ENCODE results near the gene DNAJB8.

The DNAJB8 gene

DNA sequence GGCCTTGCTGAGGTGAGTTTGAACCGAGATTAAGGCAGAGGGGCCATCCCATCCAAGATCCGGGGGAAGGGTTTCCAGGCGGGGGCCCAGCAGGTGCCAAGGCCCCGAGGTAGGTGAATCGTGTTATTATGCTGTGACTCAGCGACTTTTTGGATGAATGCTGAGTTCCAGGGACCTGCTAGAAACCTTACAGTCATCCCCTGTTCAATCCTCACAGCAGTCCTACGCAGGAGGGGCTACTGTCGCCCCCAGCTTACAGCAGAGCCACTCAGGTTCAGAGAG is 40.9 kb downstream of the DNAJB8 start:
- Histone ChIP-seq H2AFZ (ENCODE audit: low read depth, low read length) (no peak overlapping the region), H3K36me3 (ENCODE audit: insufficient read depth, low read length) (no peaks in the 10 kb centered on the region), H3K27me3 (ENCODE audit: insufficient read depth, low read length, poor library complexity) (no peaks in the 10 kb centered on the region), H3K27ac (ENCODE audit: low read length) (no peak overlapping the region), H3K4me3 (ENCODE audit: low read depth in 1 of 2, low read length in 2 of 2) (no peak overlapping the region), H3K4me1 (ENCODE audit: insufficient read depth, low read length) (no peaks in the 10 kb centered on the region), H3K4me2 (ENCODE audit: insufficient read depth, low read length) (no peak overlapping the region), H3K9me3 (ENCODE audit: insufficient read depth, low read length, severe bottlenecking) (no peaks in the 10 kb centered on the region), H3K79me2 (ENCODE audit: insufficient read depth, low read length) (no peaks in the 10 kb centered on the region), H4K20me1 (ENCODE audit: insufficient read depth, low read length) (no peaks in the 10 kb centered on the region; the same call in 1 of the 2 replicates), H3K9ac (ENCODE audit: low read depth, low read length) (no peak overlapping the region)
- ATAC-seq (ENCODE audit: insufficient read depth, low read depth) (no peak), DNase-seq (no peak)
- TF ChIP-seq EZH2 (IDR thresholded peaks at IDR 0.05; ENCODE audit: borderline replicate concordance, low read depth, low read length, severe bottlenecking) (no peak), CTCF (IDR thresholded peaks at IDR 0.05; ENCODE audit: borderline replicate concordance, extremely low read depth, low read length, poor library complexity, severe bottlenecking) (no peak)

- ATAC-seq (ENCODE audit: insufficient read depth, low read depth) (no peak), DNase-seq (no peak)
- Histone ChIP-seq H3K79me2 (ENCODE audit: insufficient read depth, low read length) (no peaks in the 10 kb centered on the region), H3K36me3 (ENCODE audit: insufficient read depth, low read length) (no peaks in the 10 kb centered on the region), H3K9me3 (ENCODE audit: insufficient read depth, low read length, severe bottlenecking) (no peaks in the 10 kb centered on the region), H3K4me2 (ENCODE audit: insufficient read depth, low read length) (no peak overlapping the region), H3K4me3 (ENCODE audit: low read depth in 1 of 2, low read length in 2 of 2) (no peak overlapping the region), H3K4me1 (ENCODE audit: insufficient read depth, low read length) (no peaks in the 10 kb centered on the region), H3K9ac (ENCODE audit: low read depth, low read length) (no peak overlapping the region), H4K20me1 (ENCODE audit: insufficient read depth, low read length) (no peaks in the 10 kb centered on the region; the same call in 1 of the 2 replicates), H3K27ac (ENCODE audit: low read length) (no peak overlapping the region), H3K27me3 (ENCODE audit: insufficient read depth, low read length, poor library complexity) (no peaks in the 10 kb centered on the region), H2AFZ (ENCODE audit: low read depth, low read length) (no peak overlapping the region)
- TF ChIP-seq EZH2 (IDR thresholded peaks at IDR 0.05; ENCODE audit: borderline replicate concordance, low read depth, low read length, severe bottlenecking) (no peak), CTCF (IDR thresholded peaks at IDR 0.05; ENCODE audit: borderline replicate concordance, extremely low read depth, low read length, poor library complexity, severe bottlenecking) (no peak)
Observed at GRCh38 chr3:128425142-128425845, 41.4 kb downstream of the DNAJB8 start.

- H3K79me2 ChIP-seq (ENCODE audit: insufficient read depth, low read length) = no peaks in the 10 kb centered on the region
- no peaks in the 10 kb centered on the region for H3K4me1 ChIP-seq (ENCODE audit: insufficient read depth, low read length)
- H3K4me2 ChIP-seq (ENCODE audit: insufficient read depth, low read length) = no peak overlapping the region
- H3K36me3 ChIP-seq (ENCODE audit: insufficient read depth, low read length) = no peaks in the 10 kb centered on the region
- no peak overlapping the region for H3K4me3 ChIP-seq (ENCODE audit: low read depth in 1 of 2, low read length in 2 of 2)
- H3K9ac ChIP-seq (ENCODE audit: low read depth, low read length) = no peak overlapping the region
- TF ChIP-seq EZH2 (IDR thresholded peaks at IDR 0.05; ENCODE audit: borderline replicate concordance, low read depth, low read length, severe bottlenecking) = no peak
- no peak for TF ChIP-seq CTCF (IDR thresholded peaks at IDR 0.05; ENCODE audit: borderline replicate concordance, extremely low read depth, low read length, poor library complexity, severe bottlenecking)
- no peaks in the 10 kb centered on the region; the same call in 1 of the 2 replicates for H4K20me1 ChIP-seq (ENCODE audit: insufficient read depth, low read length)
- H3K9me3 ChIP-seq (ENCODE audit: insufficient read depth, low read length, severe bottlenecking) = no peaks in the 10 kb centered on the region
- no peak for ATAC-seq (ENCODE audit: insufficient read depth, low read depth)
- DNase-seq = no peak
- H2AFZ ChIP-seq (ENCODE audit: low read depth, low read length) = no peak overlapping the region
- H3K27ac ChIP-seq (ENCODE audit: low read length) = no peak overlapping the region
- H3K27me3 ChIP-seq (ENCODE audit: insufficient read depth, low read length, poor library complexity) = no peaks in the 10 kb centered on the region
Observed at GRCh38 chr3:128424508-128425069, 42.1 kb downstream of the DNAJB8 start.

All from DND-41 (cell line).